Activated CD8-positive, alpha-beta memory T cell treated with anti-CD3 and anti-CD28 coated beads, Interleukin-2, amount 10 ng/mL, durations not matched to agents 7 days and 5 days (primary cell): ENCODE measurements around the gene COPG1. TPM values are rescaled to one million over a fixed set of nuclear protein-coding genes. Genes with fewer than 3 reads are reported as not detected.
A peak's percentile ranks its signal among the peaks of the same experiment; 100 is the strongest.
"Not testable (repeated sequence)": the region's sequence is repeated elsewhere in the genome, so short reads cannot be mapped to it uniquely, and the experiment has no call there.

Experiments
- ATAC-seq: fragments of 150-1000 bp; cut with Tn5 transposase; one replicate; pipeline ENCODE4 v1.10.0; 2021; ENCODE audit warnings: moderate library complexity
- CTCF ChIA-PET: fragments of 350-600 bp; sonication (Branson Sonifier 250); formaldehyde crosslinking; loops from one replicate; lab custom pipeline; 2021; ENCODE audit warnings: antibody characterized with exemption; lab: Charles Lee
- DNase-seq: peaks from one replicate; pipeline ENCODE4 v3.0.0-alpha.2; 2020
- H3K27ac Mint-ChIP-seq: one replicate; pipeline ENCODE4 v1.8.0; 2021; ENCODE audit warnings: mild to moderate bottlenecking, mixed read lengths
- H3K27me3 Mint-ChIP-seq: one replicate; pipeline ENCODE4 v1.8.0; 2021; ENCODE audit warnings: mixed read lengths
- H3K36me3 Mint-ChIP-seq: one replicate; pipeline ENCODE4 v1.8.0; 2021; ENCODE audit warnings: mild to moderate bottlenecking, mixed read lengths
- H3K4me1 Mint-ChIP-seq: one replicate; pipeline ENCODE4 v1.8.0; 2021; ENCODE audit warnings: mixed read lengths
- H3K4me3 Mint-ChIP-seq: one replicate; pipeline ENCODE4 v1.8.0; 2021; ENCODE audit warnings: mild to moderate bottlenecking, moderate library complexity, mixed read lengths
- H3K9me3 Mint-ChIP-seq: one replicate; pipeline ENCODE4 v1.8.0; 2022; ENCODE audit warnings: low read depth, mixed read lengths
- total RNA-seq, 2 experiments: library from RNA; stranded (reverse); gene quantifications; one replicate each; pipeline ENCODE4 v1.2.3, GENCODE V29; 2021

Gene COPG1
- total RNA-seq, 2 experiments from 2014 or later, result 130 to 141 TPM

- Mint-ChIP-seq H3K27me3 (no peaks in the 10 kb centered on the region), H3K36me3 (no peaks in the 10 kb centered on the region), H3K9me3 (no peaks in the 10 kb centered on the region), H3K27ac (no peak overlapping the region), H3K4me1 (peaks cover 63% of the 10 kb centered on the region), H3K4me3 (no peak overlapping the region)
- CTCF ChIA-PET, result interaction anchor here (1.0 to 4.2 kb wide), 2 partner anchors 13 to 16 kb away, joined by 4 to 33 read pairs; no protein-coding TSS in a partner anchor
- ATAC-seq (no peak), DNase-seq (no peak)
Observed at GRCh38 chr3:129228891-129229585, 20.4 kb upstream of the COPG1 start.

GRCh38 chr3:129230311-129231019 lies 18.9 kb upstream of the COPG1 start:
- ATAC-seq (peak; percentile 92), DNase-seq (peak; percentile 73)
- Mint-ChIP-seq H3K27me3 (no peaks in the 10 kb centered on the region), H3K9me3 (no peaks in the 10 kb centered on the region), H3K4me1 (peaks cover 65% of the 10 kb centered on the region), H3K27ac (peak overlapping the region; percentile 86), H3K4me3 (peak overlapping the region; percentile 36), H3K36me3 (no peaks in the 10 kb centered on the region)
- CTCF ChIA-PET, result interaction anchor here (0.7 to 4.2 kb wide), 9 partner anchors 8 to 204 kb away, joined by 3 to 33 read pairs (median 5); partner anchors contain the start of gene COPG1

DNA sequence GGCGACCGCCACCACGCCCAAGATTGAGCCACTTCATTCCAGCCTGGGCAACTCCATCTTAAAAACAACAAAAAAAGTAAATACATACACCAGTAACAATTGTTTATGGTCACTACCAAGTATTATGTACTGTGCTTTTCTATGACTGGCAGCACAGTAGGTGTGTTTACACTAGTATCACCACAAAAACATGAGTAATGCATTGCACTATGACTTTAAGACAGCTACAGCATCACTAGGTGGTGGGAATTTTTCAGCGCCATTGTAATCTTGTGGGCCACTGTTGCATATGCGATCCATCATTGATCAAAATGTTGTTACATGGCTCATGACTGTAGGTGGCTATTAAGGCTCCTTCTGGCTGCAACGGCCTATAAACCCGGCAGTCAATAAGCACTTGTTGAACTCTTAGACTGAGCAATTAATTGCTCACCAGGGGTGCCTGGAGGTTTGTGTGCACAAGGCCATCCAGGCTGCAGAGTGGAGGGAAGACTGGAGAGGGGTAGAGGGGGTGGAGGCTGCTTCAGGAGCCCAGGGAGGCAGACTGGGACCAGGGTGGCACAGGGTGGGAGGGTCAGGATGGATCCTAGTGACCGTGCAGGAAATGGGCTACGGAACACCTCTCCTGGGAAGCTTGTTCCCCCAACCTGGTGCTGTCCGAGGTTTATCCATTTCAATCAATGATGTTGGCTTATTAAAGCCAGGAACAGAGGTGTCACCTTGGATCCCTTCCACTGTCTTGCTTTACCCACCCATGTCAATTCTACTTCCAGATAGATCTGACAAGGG lies 17.9 kb upstream of the COPG1 start:
- no peaks in the 10 kb centered on the region for H3K36me3 Mint-ChIP-seq
- peak overlapping the region; percentile 76 for H3K27ac Mint-ChIP-seq
- CTCF ChIA-PET, result interaction anchor here (0.9 to 4.2 kb wide), 5 partner anchors 7 to 205 kb away, joined by 3 to 33 read pairs (median 7); no protein-coding TSS in a partner anchor
- H3K9me3 Mint-ChIP-seq, result no peaks in the 10 kb centered on the region
- ATAC-seq (no peak), DNase-seq (no peak)
- peak overlapping the region; percentile 6 for H3K4me3 Mint-ChIP-seq
- H3K27me3 Mint-ChIP-seq, result no peaks in the 10 kb centered on the region
- peaks cover 61% of the 10 kb centered on the region for H3K4me1 Mint-ChIP-seq

DNA sequence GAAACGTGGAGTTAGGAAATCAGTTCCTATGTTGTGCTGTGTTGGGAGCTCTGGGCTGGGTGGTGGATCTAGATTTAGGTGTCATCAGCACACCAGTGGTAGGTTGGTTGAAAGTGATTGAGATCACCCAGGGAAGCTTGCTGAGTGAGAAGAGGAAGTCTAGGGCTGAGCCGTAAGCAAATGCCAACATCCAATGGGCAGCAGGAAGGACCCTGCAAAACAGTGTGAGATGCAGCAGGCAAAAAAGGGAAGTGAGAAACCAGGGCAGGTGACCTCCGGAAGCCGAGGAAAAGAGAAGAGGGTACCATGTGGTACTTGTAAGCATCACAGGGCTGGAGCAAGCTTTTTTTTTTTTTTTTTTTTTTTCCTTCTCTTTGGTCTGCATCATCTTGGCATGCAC lies 15.9 kb upstream of the COPG1 start:
- Mint-ChIP-seq H3K9me3 (no peaks in the 10 kb centered on the region), H3K27me3 (no peaks in the 10 kb centered on the region), H3K4me1 (peaks cover 63% of the 10 kb centered on the region), H3K36me3 (no peaks in the 10 kb centered on the region), H3K27ac (peak overlapping the region; percentile 62), H3K4me3 (peak overlapping the region; percentile 5)
- no peak for ATAC-seq
- CTCF ChIA-PET, result interaction anchor here (0.7 to 1.5 kb wide), 7 partner anchors 13 to 263 kb away, joined by 3 to 11 read pairs (median 3); partner anchors contain the start of genes CNBP and COPG1
- DNase-seq, result no peak

GRCh38 chr3:129234441-129234840 lies 15.0 kb upstream of the COPG1 start:
- CTCF ChIA-PET, result interaction anchor here (1.1 kb wide), 1 partner anchor 15 kb away, joined by 3 read pairs; the partner anchor contains the start of gene COPG1
- Mint-ChIP-seq H3K4me1 (peaks cover 63% of the 10 kb centered on the region), H3K9me3 (no peaks in the 10 kb centered on the region), H3K4me3 (no peak overlapping the region), H3K27ac (no peak overlapping the region), H3K36me3 (no peaks in the 10 kb centered on the region), H3K27me3 (no peaks in the 10 kb centered on the region)
- DNase-seq, result no peak
- ATAC-seq, result no peak

DNA sequence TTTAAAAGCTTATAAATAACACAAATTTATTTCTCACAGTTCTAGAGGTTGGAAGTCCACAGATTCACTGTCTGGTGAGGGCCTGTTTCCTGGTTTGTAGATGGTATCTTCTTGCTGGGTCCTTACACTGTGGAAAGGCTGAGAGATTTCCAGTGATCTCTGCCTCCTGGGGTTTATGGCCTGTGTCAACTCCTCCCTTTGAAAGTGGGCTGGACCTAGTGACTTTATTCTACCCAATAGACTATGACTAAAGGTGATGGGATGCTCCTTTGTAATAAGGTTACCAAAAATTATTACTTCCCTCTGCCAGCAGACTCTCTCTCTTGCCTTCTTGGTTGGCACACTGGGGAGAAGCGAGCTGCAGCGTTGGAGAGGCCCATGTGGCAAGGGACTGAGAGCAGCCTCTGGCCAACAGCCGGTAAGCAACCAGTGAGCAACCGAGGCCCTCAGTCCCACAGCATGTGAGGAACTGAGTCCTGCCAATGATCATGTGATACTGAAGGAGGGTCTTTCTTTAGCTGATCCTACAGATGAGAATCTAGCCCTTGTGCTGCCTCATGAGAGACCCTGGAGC lies 14.0 kb upstream of the COPG1 start:
- H3K4me3 Mint-ChIP-seq, result no peak overlapping the region
- CTCF ChIA-PET, result interaction anchor here (1.1 to 3.2 kb wide), 2 partner anchors 10 to 11 kb away, joined by 4 to 20 read pairs; no protein-coding TSS in a partner anchor
- no peaks in the 10 kb centered on the region for H3K36me3 Mint-ChIP-seq
- H3K27ac Mint-ChIP-seq, result no peak overlapping the region
- DNase-seq, result no peak
- H3K27me3 Mint-ChIP-seq, result no peaks in the 10 kb centered on the region
- no peaks in the 10 kb centered on the region for H3K9me3 Mint-ChIP-seq
- H3K4me1 Mint-ChIP-seq, result peaks cover 65% of the 10 kb centered on the region
- ATAC-seq, result no peak

DNA sequence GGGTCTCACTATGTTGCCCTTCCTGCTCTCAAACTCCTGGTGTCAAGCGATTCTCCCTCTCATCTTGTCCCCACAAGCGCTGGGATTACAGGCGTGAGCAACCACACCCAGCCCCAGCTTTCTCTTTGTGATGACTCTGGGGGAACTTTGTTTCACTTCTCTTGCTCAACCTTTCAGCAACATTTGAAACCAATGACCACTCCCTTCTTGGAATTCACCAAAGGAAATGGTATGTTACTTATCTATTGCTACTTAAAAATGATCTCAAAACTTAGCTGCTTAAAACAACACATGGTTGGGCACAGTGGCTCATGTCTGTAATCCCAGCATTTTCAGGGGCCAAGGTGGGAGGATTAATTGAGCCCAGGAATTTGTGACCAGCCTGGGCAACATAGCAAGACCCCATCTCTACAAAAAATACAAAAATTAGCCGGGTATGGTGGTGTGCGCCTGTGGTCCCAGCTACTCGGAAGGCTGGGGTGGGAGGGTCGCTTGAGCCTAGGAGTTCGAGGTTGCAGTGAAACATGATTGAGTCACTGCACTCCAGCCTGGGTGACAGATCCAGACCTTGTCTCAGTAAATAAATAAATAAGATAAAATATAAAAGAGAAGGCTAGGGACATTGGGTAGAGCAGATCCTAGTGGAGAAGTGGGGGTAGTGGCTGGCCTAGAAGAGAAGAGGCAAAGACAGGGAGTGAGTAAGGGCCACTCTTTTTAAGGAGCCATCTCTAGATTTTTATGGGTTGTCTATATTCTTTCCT lies 10.3 kb upstream of the COPG1 start:
- Mint-ChIP-seq H3K36me3 (no peaks in the 10 kb centered on the region), H3K27ac (peak overlapping the region; percentile 92), H3K9me3 (no peaks in the 10 kb centered on the region), H3K27me3 (no peaks in the 10 kb centered on the region), H3K4me1 (peaks cover 48% of the 10 kb centered on the region), H3K4me3 (peak overlapping the region; percentile 53)
- CTCF ChIA-PET, result interaction anchor here (0.7 to 4.7 kb wide), 14 partner anchors 7 to 621 kb away, joined by 3 to 26 read pairs (median 6); partner anchors contain the start of genes CNBP, COPG1 and RAB43
- peak; percentile 80 for DNase-seq
- peak; percentile 87 for ATAC-seq

GRCh38 chr3:129239991-129240390 lies 9.4 kb upstream of the COPG1 start:
- H3K27ac Mint-ChIP-seq, result peak overlapping the region; percentile 92
- ATAC-seq (no peak), DNase-seq (no peak)
- H3K4me3 Mint-ChIP-seq, result peak overlapping the region; percentile 10
- CTCF ChIA-PET, result interaction anchor here (1.1 to 4.7 kb wide), 9 partner anchors 10 to 622 kb away, joined by 3 to 26 read pairs (median 13); partner anchors contain the start of genes CNBP and RAB43
- H3K27me3 Mint-ChIP-seq, result no peaks in the 10 kb centered on the region
- no peaks in the 10 kb centered on the region for H3K36me3 Mint-ChIP-seq
- peaks cover 43% of the 10 kb centered on the region for H3K4me1 Mint-ChIP-seq
- H3K9me3 Mint-ChIP-seq, result no peaks in the 10 kb centered on the region

DNA sequence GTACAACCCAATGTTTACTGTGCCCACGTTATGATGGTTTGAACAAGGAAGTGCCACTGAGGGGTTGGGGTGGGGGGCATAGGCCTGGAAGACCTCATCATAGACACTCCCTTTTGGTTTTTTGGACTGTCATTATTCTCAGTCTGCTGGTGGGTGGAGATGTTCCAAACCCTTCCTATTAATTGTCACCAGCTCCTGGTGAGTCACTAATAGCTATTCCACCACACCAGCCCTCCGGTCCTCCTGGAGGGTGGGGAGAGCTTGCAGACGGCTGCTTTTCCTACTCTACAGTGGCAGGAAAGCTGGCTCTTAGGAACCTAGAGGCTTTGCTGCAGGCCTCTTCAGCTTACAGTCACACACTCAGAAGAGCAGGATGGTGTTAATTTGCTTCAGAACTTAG lies 9.0 kb upstream of the COPG1 start:
- DNase-seq, result no peak
- Mint-ChIP-seq H3K4me3 (no peak overlapping the region), H3K4me1 (peaks cover 43% of the 10 kb centered on the region), H3K36me3 (no peaks in the 10 kb centered on the region), H3K27ac (peak overlapping the region; percentile 92), H3K27me3 (no peaks in the 10 kb centered on the region), H3K9me3 (no peaks in the 10 kb centered on the region)
- CTCF ChIA-PET, result interaction anchor here (1.1 to 4.7 kb wide), 9 partner anchors 10 to 623 kb away, joined by 3 to 26 read pairs (median 13); partner anchors contain the start of genes CNBP and RAB43
- no peak for ATAC-seq

- H3K27me3 Mint-ChIP-seq, result no peaks in the 10 kb centered on the region
- H3K4me3 Mint-ChIP-seq, result no peak overlapping the region
- H3K9me3 Mint-ChIP-seq, result no peaks in the 10 kb centered on the region
- H3K4me1 Mint-ChIP-seq, result peaks cover 39% of the 10 kb centered on the region
- CTCF ChIA-PET, result interaction anchor here (0.7 to 8.0 kb wide), 42 partner anchors 9 to 369 kb away, joined by 3 to 95 read pairs (median 6); partner anchors contain the start of genes CNBP, ISY1 and RAB43
- H3K27ac Mint-ChIP-seq, result no peak overlapping the region
- DNase-seq, result no peak
- H3K36me3 Mint-ChIP-seq, result peaks cover 3% of the 10 kb centered on the region
- ATAC-seq, result no peak
Observed at GRCh38 chr3:129245141-129245540, 4.3 kb upstream of the COPG1 start.

- Mint-ChIP-seq H3K27ac (peak overlapping the region; percentile 34), H3K4me1 (peaks cover 38% of the 10 kb centered on the region)
- H3K9me3 Mint-ChIP-seq, H3K27me3 Mint-ChIP-seq, H3K4me3 Mint-ChIP-seq, H3K36me3 Mint-ChIP-seq: not testable (repeated sequence)
- ATAC-seq (peak; percentile 74), DNase-seq (peak; percentile 89)
- CTCF ChIA-PET, result interaction anchor here (0.7 to 8.0 kb wide), 48 partner anchors 9 to 370 kb away, joined by 3 to 95 read pairs (median 6); partner anchors contain the start of genes CNBP, ISY1 and RAB43
Observed at GRCh38 chr3:129245641-129246306, 3.6 kb upstream of the COPG1 start.
